ENCODE measurements around the gene GPR151. TPM values are rescaled to one million over a fixed set of nuclear protein-coding genes. Genes with fewer than 3 reads are reported as not detected.

The GPR151 gene
- total and polyA plus RNA-seq, 9 of the 15 experiments (the other 6 are each of a cell fraction or from before 2014, with no cell fraction given) = 0.06 TPM; not detected in 8

DNA sequence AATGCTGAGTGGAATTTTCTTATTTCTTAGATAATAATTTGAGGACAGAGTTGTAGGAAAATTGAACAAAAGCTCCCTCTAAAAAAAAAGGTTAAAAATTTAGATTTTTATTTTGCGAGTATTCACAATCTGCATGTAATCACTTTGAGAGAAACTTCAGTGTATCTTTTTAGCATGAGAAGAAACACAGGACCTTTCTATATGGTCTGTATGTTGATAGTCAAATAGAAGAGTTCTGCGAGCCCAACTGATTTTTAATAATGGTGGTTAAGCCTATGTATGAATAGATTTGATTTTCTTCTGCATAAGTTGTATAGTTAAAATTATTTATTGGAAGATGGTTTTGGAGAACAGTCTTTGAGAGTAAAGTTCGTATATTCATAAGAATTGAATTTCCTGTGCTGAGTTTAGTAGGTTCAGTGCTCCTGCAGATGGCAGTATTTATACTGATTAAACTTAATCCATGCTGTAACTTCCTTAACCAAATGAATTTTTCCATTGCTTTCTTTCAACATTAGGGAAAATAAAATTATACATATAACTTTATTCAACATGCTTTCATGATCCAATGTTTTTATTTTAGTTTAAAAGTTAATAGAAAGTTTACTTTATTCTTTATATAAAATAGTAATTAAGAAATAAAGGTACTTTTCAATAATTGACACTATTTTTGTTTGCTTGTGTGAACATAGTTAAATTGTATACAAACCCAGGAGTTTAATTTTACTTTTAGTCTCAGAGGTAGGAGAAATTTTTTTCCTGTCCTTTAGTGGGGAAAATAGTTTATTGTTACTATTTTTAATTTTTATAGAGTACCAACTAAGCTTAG lies 49.3 kb downstream of the GPR151 start (continued):
- TF ChIP-seq, protein P1, sequence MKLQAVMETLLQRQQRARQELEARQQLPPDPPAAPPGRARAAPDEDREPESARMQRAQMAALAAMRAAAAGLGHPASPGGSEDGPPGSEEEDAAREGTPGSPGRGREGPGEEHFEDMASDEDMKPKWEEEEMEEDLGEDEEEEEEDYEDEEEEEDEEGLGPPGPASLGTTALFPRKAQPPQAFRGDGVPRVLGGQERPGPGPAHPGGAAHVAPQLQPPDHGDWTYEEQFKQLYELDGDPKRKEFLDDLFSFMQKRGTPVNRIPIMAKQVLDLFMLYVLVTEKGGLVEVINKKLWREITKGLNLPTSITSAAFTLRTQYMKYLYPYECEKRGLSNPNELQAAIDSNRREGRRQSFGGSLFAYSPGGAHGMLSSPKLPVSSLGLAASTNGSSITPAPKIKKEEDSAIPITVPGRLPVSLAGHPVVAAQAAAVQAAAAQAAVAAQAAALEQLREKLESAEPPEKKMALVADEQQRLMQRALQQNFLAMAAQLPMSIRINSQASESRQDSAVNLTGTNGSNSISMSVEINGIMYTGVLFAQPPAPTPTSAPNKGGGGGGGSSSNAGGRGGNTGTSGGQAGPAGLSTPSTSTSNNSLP (IDR thresholded peaks at IDR 0.05; ENCODE audit: borderline replicate concordance, low read depth, low read length) = peak; percentile 54; the same call in 1 of the 2 replicates
- 0 out of 2 replicates have a peak, but pooled peaks have one; percentile 27 for TF ChIP-seq POLR2H (tag; IDR thresholded peaks at IDR 0.05; ENCODE audit: low read depth)
- TF ChIP-seq, protein P2, sequence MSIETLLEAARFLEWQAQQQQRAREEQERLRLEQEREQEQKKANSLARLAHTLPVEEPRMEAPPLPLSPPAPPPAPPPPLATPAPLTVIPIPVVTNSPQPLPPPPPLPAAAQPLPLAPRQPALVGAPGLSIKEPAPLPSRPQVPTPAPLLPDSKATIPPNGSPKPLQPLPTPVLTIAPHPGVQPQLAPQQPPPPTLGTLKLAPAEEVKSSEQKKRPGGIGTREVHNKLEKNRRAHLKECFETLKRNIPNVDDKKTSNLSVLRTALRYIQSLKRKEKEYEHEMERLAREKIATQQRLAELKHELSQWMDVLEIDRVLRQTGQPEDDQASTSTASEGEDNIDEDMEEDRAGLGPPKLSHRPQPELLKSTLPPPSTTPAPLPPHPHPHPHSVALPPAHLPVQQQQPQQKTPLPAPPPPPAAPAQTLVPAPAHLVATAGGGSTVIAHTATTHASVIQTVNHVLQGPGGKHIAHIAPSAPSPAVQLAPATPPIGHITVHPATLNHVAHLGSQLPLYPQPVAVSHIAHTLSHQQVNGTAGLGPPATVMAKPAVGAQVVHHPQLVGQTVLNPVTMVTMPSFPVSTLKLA (conservative IDR thresholded peaks at IDR 0.05) = 0 out of 4 replicates have a peak, but pooled peaks of 1 of the 2 experiments have one; percentile 13
- TF ChIP-seq MTA2 (IDR thresholded peaks at IDR 0.05; ENCODE audit: low read depth) = no peak

GRCh38 chr5:146463446-146463845 lies 52.5 kb downstream of the GPR151 start:
- Histone ChIP-seq H3K9me3 (replicated peaks; ENCODE audit: control insufficient read depth, insufficient read depth, low read depth, low read length) (no peaks in the 10 kb centered on the region), H3K27me3 (ENCODE audit: control insufficient read depth in 2 of 2, insufficient read depth in 2 of 2, low read length in 2 of 2) (no peaks in the 10 kb centered on the region), H3K4me1 (replicated peaks in 1 of 2; ENCODE audit: control insufficient read depth in 2 of 2, insufficient read depth in 2 of 2, low read length in 2 of 2) (no peaks in the 10 kb centered on the region; a peak in 1 of 5 replicates), H3K9ac (ENCODE audit: insufficient read depth in 1 of 2, low read depth in 2 of 2, low read length in 2 of 2) (no peak overlapping the region), H3K79me2 (ENCODE audit: control insufficient read depth, insufficient read depth, low read length) (peaks cover 96% of the 10 kb centered on the region), H3K4me2 (ENCODE audit: insufficient read depth, low read length) (no peak overlapping the region), H3K4me3 (no peak overlapping the region), H2AFZ (ENCODE audit: low read depth, low read length) (no peak overlapping the region), H3K9me1 (ENCODE audit: control insufficient read depth, insufficient read depth, low read length) (no peaks in the 10 kb centered on the region), H3K36me3 (ENCODE audit: control insufficient read depth, insufficient read depth, low read length) (peaks cover 91% of the 10 kb centered on the region), H4K20me1 (replicated peaks; ENCODE audit: control insufficient read depth, insufficient read depth, low read length) (no peaks in the 10 kb centered on the region; the same call in 1 of the 2 replicates), H3K27ac (ENCODE audit: extremely low read depth, low read depth, low read length) (no peak overlapping the region)
- intact Hi-C loops (cut with micrococcal nuclease) = no loop called here
- DNase-seq (ENCODE audit: extremely low read depth in 1 of 4, low spot score in 3 of 4) = no peak
- no TSS peak for BruUV-seq (replicated peaks)
- POLR2A ChIA-PET = no interaction called here
- WGBS (ENCODE audit: insufficient coverage, low coverage, missing lambda C conversion rate) = 80% methylated on average over 6 of the region's 6 CpGs
- in situ Hi-C loops (cut with MboI) = no loop called here
- CTCF ChIA-PET (ENCODE audit: low intra/inter-chr PET ratio) = no interaction called here
- no peak for FAIRE-seq
- no peak for ATAC-seq
- TF ChIP-seq STAG1 (CRISPR knock-in tag; IDR thresholded peaks at IDR 0.05; ENCODE audit: borderline replicate concordance) (no peak), DMBX1 (CRISPR knock-in tag; IDR thresholded peaks at IDR 0.05; ENCODE audit: borderline replicate concordance) (no peak), MYC (IDR thresholded peaks at IDR 0.05; ENCODE audit: low read depth, low read length) (no peak), MYC (CRISPR knock-in tag; IDR thresholded peaks at IDR 0.05; ENCODE audit: borderline replicate concordance, low read depth) (no peak), ZC3H4 (CRISPR knock-in tag; IDR thresholded peaks at IDR 0.05; ENCODE audit: borderline replicate concordance) (no peak), TARDBP (IDR thresholded peaks at IDR 0.05) (no peak), E2F5 (CRISPR knock-in tag; IDR thresholded peaks at IDR 0.05) (no peak), ZNF143 (CRISPR knock-in tag; IDR thresholded peaks at IDR 0.05) (no peak)
- TF ChIP-seq, protein P3, sequence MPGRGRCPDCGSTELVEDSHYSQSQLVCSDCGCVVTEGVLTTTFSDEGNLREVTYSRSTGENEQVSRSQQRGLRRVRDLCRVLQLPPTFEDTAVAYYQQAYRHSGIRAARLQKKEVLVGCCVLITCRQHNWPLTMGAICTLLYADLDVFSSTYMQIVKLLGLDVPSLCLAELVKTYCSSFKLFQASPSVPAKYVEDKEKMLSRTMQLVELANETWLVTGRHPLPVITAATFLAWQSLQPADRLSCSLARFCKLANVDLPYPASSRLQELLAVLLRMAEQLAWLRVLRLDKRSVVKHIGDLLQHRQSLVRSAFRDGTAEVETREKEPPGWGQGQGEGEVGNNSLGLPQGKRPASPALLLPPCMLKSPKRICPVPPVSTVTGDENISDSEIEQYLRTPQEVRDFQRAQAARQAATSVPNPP (IDR thresholded peaks at IDR 0.05; ENCODE audit: borderline replicate concordance, insufficient read depth, insufficient read length) = no peak

Measured in K562 (cell line).